IMR-90 (cell line): Measurements from ENCODE around the gene TRIM17.

Source experiments
- MAZ ChIP-seq: IDR thresholded peaks from 2 replicates; pipeline ENCODE4 v1.6.1; 2012; ENCODE audit warnings: low read depth, mild to moderate bottlenecking, low read length, improper control_type of control experiment, moderate library complexity, borderline replicate concordance
- POLR2A ChIP-seq: IDR thresholded peaks from 2 replicates; pipeline ENCODE4 v1.6.1; 2012; ENCODE audit warnings: mild to moderate bottlenecking, low read depth, low read length
- TF ChIP-seq, protein P1 (sequence below): conservative IDR thresholded peaks from 2 replicates; pipeline ENCODE4 v1.5.1; 2012; ENCODE audit warnings: mild to moderate bottlenecking, low read depth, low read length, improper control_type of control experiment
- TF ChIP-seq, protein P2 (sequence below): fragments of 150-350 bp; IDR thresholded peaks from 2 replicates; pipeline ENCODE4 v1.6.1; 2017; ENCODE audit warnings: mild to moderate bottlenecking, antibody characterized with exemption, low read length, low read depth

DNA sequence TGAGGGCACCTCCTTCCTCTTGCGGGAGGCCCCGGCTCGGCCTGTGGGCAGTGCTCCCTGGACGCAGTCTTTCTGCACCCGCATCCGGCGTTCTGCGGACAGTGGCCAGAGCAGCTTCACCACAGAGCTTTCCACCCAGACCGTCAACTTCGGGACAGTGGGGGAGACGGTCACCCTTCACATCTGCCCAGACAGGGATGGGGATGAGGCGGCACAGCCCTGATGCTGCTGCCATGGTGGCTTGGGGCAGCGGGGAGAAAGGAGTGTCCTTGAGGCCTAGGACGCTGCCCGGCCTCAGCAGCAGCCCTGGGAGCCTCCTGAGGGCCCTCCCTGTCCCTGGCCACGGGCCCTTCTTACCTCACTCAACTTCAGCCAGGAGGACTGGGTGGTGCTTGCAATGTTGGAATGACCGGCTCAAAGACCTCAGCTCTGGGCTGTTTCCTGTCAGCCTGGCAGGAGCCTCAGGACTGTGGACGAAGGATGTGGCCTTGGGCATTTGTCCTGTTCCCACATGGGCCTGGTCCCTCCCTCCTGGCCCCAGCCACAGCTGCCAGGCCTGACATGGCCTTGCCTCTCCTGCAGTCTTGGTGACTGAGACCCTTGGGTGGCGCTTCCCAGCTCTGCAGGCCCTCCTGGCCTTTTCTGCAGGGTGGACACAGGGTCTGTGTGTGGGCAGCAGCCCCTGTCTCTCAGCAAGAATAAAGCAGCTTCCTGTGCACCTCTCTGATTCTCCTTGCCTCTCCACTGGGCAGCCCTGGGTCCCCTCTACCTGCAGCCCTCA, 55.9 kb downstream of the TRIM17 start:
- TF ChIP-seq POLR2A, result no peak
- TF ChIP-seq, protein P1, sequence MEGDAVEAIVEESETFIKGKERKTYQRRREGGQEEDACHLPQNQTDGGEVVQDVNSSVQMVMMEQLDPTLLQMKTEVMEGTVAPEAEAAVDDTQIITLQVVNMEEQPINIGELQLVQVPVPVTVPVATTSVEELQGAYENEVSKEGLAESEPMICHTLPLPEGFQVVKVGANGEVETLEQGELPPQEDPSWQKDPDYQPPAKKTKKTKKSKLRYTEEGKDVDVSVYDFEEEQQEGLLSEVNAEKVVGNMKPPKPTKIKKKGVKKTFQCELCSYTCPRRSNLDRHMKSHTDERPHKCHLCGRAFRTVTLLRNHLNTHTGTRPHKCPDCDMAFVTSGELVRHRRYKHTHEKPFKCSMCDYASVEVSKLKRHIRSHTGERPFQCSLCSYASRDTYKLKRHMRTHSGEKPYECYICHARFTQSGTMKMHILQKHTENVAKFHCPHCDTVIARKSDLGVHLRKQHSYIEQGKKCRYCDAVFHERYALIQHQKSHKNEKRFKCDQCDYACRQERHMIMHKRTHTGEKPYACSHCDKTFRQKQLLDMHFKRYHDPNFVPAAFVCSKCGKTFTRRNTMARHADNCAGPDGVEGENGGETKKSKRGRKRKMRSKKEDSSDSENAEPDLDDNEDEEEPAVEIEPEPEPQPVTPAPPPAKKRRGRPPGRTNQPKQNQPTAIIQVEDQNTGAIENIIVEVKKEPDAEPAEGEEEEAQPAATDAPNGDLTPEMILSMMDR, result no peak
- TF ChIP-seq MAZ, result no peak
- TF ChIP-seq, protein P2, sequence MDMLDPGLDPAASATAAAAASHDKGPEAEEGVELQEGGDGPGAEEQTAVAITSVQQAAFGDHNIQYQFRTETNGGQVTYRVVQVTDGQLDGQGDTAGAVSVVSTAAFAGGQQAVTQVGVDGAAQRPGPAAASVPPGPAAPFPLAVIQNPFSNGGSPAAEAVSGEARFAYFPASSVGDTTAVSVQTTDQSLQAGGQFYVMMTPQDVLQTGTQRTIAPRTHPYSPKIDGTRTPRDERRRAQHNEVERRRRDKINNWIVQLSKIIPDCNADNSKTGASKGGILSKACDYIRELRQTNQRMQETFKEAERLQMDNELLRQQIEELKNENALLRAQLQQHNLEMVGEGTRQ, result no peak
